ENCODE results near the gene TAOK2.
A peak's percentile ranks its signal among the peaks of the same experiment; 100 is the strongest.
"Not testable (repeated sequence)": the region's sequence is repeated elsewhere in the genome, so short reads cannot be mapped to it uniquely, and the experiment has no call there.

TAOK2 gene

DNA sequence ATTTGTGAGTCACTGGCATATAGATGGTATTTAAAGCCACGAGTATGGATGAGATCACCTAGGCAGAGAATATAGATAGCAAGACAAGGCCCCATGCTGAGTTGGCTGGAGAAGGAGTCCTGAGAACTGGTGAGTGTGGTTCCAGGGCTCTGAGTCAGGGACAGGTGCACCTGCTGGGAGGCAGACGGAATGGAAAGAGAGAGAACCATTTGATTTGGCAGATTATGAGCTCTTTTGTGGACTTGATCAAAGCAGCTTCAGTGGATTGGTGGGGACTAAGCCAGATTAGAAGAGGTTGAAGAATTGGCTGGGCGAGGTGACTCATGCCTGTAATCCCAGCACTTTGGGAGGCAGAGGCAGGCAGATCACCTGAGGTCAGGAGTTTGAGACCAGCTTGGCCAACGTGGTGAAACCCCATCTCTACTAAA is 45.1 kb downstream of the TAOK2 start:
- no peak for DNase-seq

DNA sequence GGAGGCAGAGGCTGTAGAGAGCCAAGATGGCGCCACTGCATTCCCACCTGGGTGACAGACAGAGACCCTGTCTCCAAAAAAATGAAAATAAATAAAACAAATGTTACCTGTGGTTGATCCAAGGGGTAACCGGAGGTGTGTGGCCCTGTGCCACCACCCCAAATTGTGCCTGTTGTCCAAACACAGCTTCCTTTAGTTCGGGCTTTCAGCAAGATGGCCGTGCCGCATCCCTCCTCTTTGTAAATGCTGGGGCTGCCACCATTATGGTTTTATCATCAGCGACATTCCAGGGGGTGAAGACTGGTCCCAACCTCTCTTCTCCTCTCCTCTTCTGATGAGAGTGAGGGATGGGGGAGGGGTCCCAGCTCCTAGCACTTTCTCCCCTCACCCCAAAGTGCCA is 49.2 kb downstream of the TAOK2 start, which contains the start of gene C16orf92:
TSS of gene C16orf92 (plus strand) at position 312 of the 400 bp plus-strand sequence. CDS start 143 bp downstream, outside the sequence.
- DNase-seq = no peak

DNA sequence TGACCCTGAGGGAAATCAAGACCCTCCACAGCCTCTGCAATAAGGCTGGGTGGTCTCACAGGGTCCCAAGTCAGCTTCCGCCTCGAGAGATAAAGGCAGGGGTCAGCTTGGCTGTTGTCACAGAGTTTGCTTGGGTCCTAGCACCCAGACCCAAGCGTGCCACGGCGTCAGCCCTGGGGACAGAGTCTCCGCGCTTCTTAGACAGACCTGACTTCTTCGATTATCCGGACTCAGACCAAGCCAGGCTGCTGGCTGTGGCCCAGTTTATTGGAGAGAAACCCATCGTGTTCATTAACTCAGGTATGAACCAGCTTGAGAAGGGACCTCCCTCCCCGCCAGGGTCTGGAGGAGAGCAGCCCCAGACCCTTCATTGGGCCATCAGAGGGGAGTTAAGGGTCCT is 49.9 kb downstream of the TAOK2 start:
- no peak for DNase-seq

GRCh38 chr16:30024451-30024850 is 50.8 kb downstream of the TAOK2 start:
- no peak for DNase-seq

- no peak for DNase-seq
Measured at GRCh38 chr16:30025156-30025555, 51.5 kb downstream of the TAOK2 start.

- no peak for DNase-seq
Measured at GRCh38 chr16:30025574-30025973, 51.9 kb downstream of the TAOK2 start.

DNA sequence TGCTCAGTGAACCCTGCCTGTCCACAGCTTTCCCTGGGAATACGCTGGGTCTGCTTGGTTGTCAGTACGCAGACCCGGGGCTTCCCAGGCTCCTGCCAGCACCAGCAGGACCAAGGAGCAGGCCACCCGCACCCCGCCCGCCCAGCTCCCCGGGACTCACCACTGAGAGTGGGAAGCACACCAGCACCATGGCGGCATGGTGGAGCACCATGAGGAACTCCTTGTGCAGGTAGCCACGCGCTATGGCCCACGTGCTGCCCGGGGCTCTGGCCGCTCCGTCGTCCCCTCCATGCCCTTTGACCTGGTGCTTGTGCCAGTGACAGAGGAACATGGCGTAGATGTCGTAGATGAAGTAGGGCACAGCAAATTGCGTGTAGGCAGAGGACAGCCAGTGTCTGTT is 52.8 kb downstream of the TAOK2 start:
- DNase-seq = no peak

GRCh38 chr16:30027588-30028437 is 54.1 kb downstream of the TAOK2 start:
- no peak for DNase-seq

DNA sequence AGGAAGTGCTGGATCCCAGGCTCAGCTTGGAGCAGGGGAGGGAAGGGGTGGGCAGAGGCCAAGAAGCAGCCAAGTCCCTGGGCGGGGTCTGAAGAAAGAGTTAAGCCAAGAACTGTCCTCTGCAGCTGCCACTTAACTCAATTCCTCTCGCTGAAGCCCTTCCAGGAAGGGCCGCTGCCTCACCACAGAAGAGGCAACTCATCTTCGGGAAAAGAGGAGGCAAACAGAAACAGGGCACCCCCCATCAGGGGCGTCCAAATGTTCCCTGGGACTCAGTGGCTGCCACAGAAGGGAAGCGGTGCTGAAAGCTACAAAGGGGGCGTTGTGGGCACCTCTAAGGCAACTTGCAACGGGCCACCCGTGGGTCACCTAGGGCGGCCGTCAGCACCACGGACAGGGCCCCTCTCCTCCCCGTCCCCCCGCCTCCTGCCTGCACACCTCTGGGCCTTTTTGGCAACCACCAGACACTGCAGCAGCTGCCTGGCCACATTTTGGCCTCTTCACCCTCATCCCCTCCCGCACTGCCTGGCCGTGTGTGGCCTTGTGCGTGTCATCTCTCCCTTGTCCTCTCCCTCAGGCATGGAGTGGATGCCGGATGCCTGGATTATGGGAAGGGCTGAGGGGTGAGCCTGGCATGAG is 54.9 kb downstream of the TAOK2 start:
- no peak for DNase-seq

GRCh38 chr16:30030011-30030685 is 56.5 kb downstream of the TAOK2 start:
- peak in 1 of 51 donors; percentile 11 for DNase-seq

GRCh38 chr16:30030841-30031413 is 57.3 kb downstream of the TAOK2 start, which contains the start of gene TLCD3B:
TLCD3B (minus strand) TSS chr16:30031271; CDS start chr16:30030527, 744 bp downstream.
- peak in 14 of 51 donors; percentile 16 to 63 (median 38) for DNase-seq

GRCh38 chr16:30031477-30031918 is 57.8 kb downstream of the TAOK2 start:
- DNase-seq = peak in 1 of 51 donors; percentile 35

GRCh38 chr16:30032083-30032819 is 58.6 kb downstream of the TAOK2 start:
- peak in 31 of 51 donors; percentile 6 to 68 (median 33) for DNase-seq

DNA sequence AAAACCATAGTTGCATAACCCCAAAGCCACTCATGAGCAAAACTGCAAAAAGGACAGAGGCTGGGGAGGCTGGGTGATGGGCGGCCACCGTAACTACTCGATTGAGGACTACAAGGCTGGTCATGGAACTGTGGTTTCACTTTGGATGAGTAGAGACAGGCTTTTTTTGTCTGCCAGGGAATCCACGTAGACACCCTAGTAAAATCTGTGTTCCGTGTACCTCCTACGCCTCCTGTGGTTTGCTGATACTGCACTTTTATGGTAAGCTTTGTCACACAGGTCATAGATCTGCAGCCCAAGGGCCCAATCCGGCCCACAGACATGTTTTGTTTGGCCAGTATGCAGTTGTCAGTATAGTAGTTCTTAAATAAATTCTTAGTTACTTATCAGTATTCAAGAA is 59.6 kb downstream of the TAOK2 start:
- no peak for DNase-seq

- DNase-seq = no peak
Measured at GRCh38 chr16:30040221-30040620, 66.6 kb downstream of the TAOK2 start.

DNA sequence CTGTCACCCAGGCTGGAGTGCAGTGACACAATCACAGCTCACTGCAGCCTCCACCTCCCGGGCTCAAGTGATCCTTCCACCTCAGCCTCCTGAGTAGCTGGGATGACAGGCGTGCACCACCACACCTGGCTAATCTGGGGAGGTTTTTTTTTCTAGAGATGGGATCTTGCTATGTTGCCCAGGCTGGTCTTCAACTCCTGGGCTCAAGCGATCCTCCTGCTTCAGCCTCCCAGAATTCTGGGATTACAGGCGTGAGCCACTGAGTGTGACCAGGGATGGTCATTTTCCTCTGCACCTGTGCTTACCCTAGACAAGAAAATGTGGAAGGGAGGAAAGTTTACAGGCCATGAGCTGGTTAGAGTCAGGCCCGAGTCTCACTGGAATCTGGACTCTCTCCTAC is 67.0 kb downstream of the TAOK2 start:
- not testable (repeated sequence) for DNase-seq

GRCh38 chr16:30041841-30042240 is 68.2 kb downstream of the TAOK2 start:
- DNase-seq = no peak

Measured in hypothalamus (tissue), 51 donors.